Keratinocyte (primary cell): ENCODE results near the gene PLA2G6. TPM values are rescaled to one million over a fixed set of nuclear protein-coding genes. Genes with fewer than 3 reads are reported as not detected.

Experiments used
- DNase-seq: peaks from one replicate; pipeline ENCODE4 v3.0.0-alpha.2; 2011; ENCODE audit warnings: low read depth, missing footprints, low spot score
- FAIRE-seq: peaks from 2 replicates; lab custom pipeline; 2011; peaks lifted over from hg19 to GRCh38; lab: Jason Lieb, UNC
- H2AFZ ChIP-seq: 2 replicates; pipeline ENCODE4 v1.6.0; 2012; ENCODE audit warnings: low read length, control low read depth, inconsistent platforms; ENCODE audit not compliant: control insufficient read depth
- H3K27ac ChIP-seq: 2 replicates; pipeline ENCODE4 v1.5.1; 2011; ENCODE audit warnings: low read length; ENCODE audit not compliant: control insufficient read depth, insufficient read depth
- H3K27me3 ChIP-seq: 3 replicates; pipeline ENCODE4 v1.6.0; 2011; ENCODE audit warnings: low read length; ENCODE audit not compliant: control insufficient read depth, insufficient read depth; ENCODE audit errors: extremely low read depth
- H3K36me3 ChIP-seq, 2 experiments: 2 replicates in 1 of 2; 3 replicates in 1 of 2; pipeline ENCODE4 v1.5.1; 2011; ENCODE audit warnings: low read length in 2 of 2, mild to moderate bottlenecking in 1 of 2; ENCODE audit not compliant: control insufficient read depth in 2 of 2, insufficient read depth in 2 of 2; ENCODE audit errors: extremely low read depth in 1 of 2
- H3K4me1 ChIP-seq: 3 replicates; pipeline ENCODE4 v1.5.1; 2011; ENCODE audit warnings: low read length; ENCODE audit not compliant: control insufficient read depth, insufficient read depth; ENCODE audit errors: extremely low read depth
- H3K4me2 ChIP-seq: 3 replicates; pipeline ENCODE4 v1.6.0; 2011; ENCODE audit warnings: low read depth, low read length; ENCODE audit not compliant: control insufficient read depth, insufficient read depth; ENCODE audit errors: extremely low read depth
- H3K4me3 ChIP-seq, 3 experiments: fragments of 200-600 bp in 1 of 3; sonication (generic) in 1 of 3; 2 replicates in 2 of 3; 3 replicates in 1 of 3; pipeline ENCODE4 v1.5.1; 2011 to 2016; ENCODE audit warnings: low read length in 3 of 3, mild to moderate bottlenecking in 3 of 3, control low read depth in 2 of 3, inconsistent platforms in 1 of 3, low read depth in 1 of 3, mixed read lengths in 1 of 3, mixed run types in 1 of 3, moderate library complexity in 1 of 3; ENCODE audit not compliant: control insufficient read depth in 2 of 3, insufficient read depth in 2 of 3; ENCODE audit errors: extremely low read depth in 1 of 3
- H3K79me2 ChIP-seq: 2 replicates; pipeline ENCODE4 v1.6.0; 2012; ENCODE audit warnings: low read length; ENCODE audit not compliant: control insufficient read depth, insufficient read depth
- H3K9ac ChIP-seq: 3 replicates; pipeline ENCODE4 v1.6.0; 2011; ENCODE audit warnings: low read length; ENCODE audit not compliant: control insufficient read depth, insufficient read depth; ENCODE audit errors: extremely low read depth
- H3K9me1 ChIP-seq: 3 replicates; pipeline ENCODE4 v1.6.0; 2011; ENCODE audit warnings: low read length; ENCODE audit not compliant: control insufficient read depth, insufficient read depth; ENCODE audit errors: extremely low read depth
- H3K9me3 ChIP-seq: 2 replicates; pipeline ENCODE4 v1.5.1; 2012; ENCODE audit warnings: low read depth, low read length; ENCODE audit not compliant: control insufficient read depth
- H4K20me1 ChIP-seq: 3 replicates; pipeline ENCODE4 v1.6.0; 2011; ENCODE audit warnings: low read length; ENCODE audit not compliant: control insufficient read depth, insufficient read depth; ENCODE audit errors: extremely low read depth
- CTCF ChIP-seq, 3 experiments: IDR thresholded peaks in 1 of 3; conservative IDR thresholded peaks in 1 of 3; optimal IDR thresholded peaks in 1 of 3; 2 replicates in 2 of 3; 3 replicates in 1 of 3; pipeline versions ENCODE3 to v1.5.1; 2011; ENCODE audit warnings: low read length in 3 of 3, mild to moderate bottlenecking in 3 of 3, moderate library complexity in 2 of 3, control low read depth in 1 of 3, inconsistent platforms in 1 of 3; ENCODE audit not compliant: insufficient read depth in 2 of 3; ENCODE audit errors: extremely low read depth in 1 of 3
- EZH2 ChIP-seq: IDR thresholded peaks from one replicate; pipeline ENCODE4 v1.6.1; 2012; ENCODE audit warnings: inconsistent platforms, mild to moderate bottlenecking, low read length, moderate library complexity
- dilution Hi-C: fragments of 300-500 bp; cut with MboI; formaldehyde crosslinking; loops from one replicate; pipeline ENCODE4 v1.7.0; 2020; ENCODE audit warnings: low sequenced_read_pairs; ENCODE audit not compliant: extremely low pct_ligation_motif_present
- polyA plus RNA-seq, 5 experiments: library from polyadenylated mRNA; depleted of rRNA in 3 of 5; stranded (reverse) in 3 of 5; stranded (forward) in 1 of 5; unstranded in 1 of 5; fragments of >200 nt; gene quantifications; 1 replicate in 1 of 5; 2 replicates in 3 of 5; 3 replicates in 1 of 5; pipeline versions ENCODE4 v1.2.1 to v1.2.3, GENCODE V29; 2011 to 2012; ENCODE audit warnings: missing spikeins in 2 of 5, low read depth in 1 of 5, low replicate concordance in 1 of 5

The PLA2G6 gene
- polyA plus RNA-seq, 1 donor (not counting 4 experiments of a cell fraction or from before 2014, with no cell fraction given) = 5.2 TPM

GRCh38 chr22:38201371-38201710 is 19.7 kb upstream of the PLA2G6 start:
- FAIRE-seq (no peak), DNase-seq (no peak)
- peaks cover 38% of the 10 kb centered on the region for H3K79me2 ChIP-seq
- H3K4me2 ChIP-seq = peak overlapping the region; percentile 95
- TF ChIP-seq CTCF (optimal IDR thresholded peaks at IDR 0.05 in 1 of 3, IDR thresholded peaks at IDR 0.05 in 1 of 3, conservative IDR thresholded peaks at IDR 0.05 in 1 of 3; ENCODE audit: extremely low read depth in 1 of 3, insufficient read depth in 2 of 3, low read length in 3 of 3) (no peak), EZH2 (no peak)
- H3K4me3 ChIP-seq = peak overlapping the region; percentile 27 to 72 (median 48)
- peak overlapping the region; percentile 64 for H3K9ac ChIP-seq
- peaks cover 13% of the 10 kb centered on the region for H4K20me1 ChIP-seq
- peaks cover 16% of the 10 kb centered on the region for H3K4me1 ChIP-seq
- dilution Hi-C loops = no loop called here
- H3K9me1 ChIP-seq = no peaks in the 10 kb centered on the region
- peak overlapping the region; percentile 87 for H2AFZ ChIP-seq
- peaks cover 0 to 5% of the 10 kb centered on the region in 2 experiments for H3K36me3 ChIP-seq
- H3K27ac ChIP-seq = peak overlapping the region; percentile 52
- H3K9me3 ChIP-seq = no peaks in the 10 kb centered on the region
- no peaks in the 10 kb centered on the region for H3K27me3 ChIP-seq

- Histone ChIP-seq H3K4me1 (peaks cover 16% of the 10 kb centered on the region), H4K20me1 (peaks cover 13% of the 10 kb centered on the region), H3K36me3 (peaks cover 0 to 5% of the 10 kb centered on the region in 2 experiments), H3K4me2 (no peak overlapping the region), H3K79me2 (peaks cover 26% of the 10 kb centered on the region), H3K9me3 (no peaks in the 10 kb centered on the region), H3K9me1 (no peaks in the 10 kb centered on the region), H3K4me3 (no peak overlapping the region), H3K27me3 (no peaks in the 10 kb centered on the region), H2AFZ (no peak overlapping the region), H3K27ac (no peak overlapping the region), H3K9ac (no peak overlapping the region)
- DNase-seq = no peak
- TF ChIP-seq EZH2 = no peak
- TF ChIP-seq CTCF (optimal IDR thresholded peaks at IDR 0.05 in 1 of 3, IDR thresholded peaks at IDR 0.05 in 1 of 3, conservative IDR thresholded peaks at IDR 0.05 in 1 of 3; ENCODE audit: extremely low read depth in 1 of 3, insufficient read depth in 2 of 3, low read length in 3 of 3) = no peak
- dilution Hi-C loops = no loop called here
- no peak for FAIRE-seq
These were observed 18.4 kb upstream of the PLA2G6 start for GRCh38 chr22:38199826-38200559.
